Psoas muscle (tissue), 8 donors: ENCODE data around the gene KANK4. TPM values are rescaled to one million over a fixed set of nuclear protein-coding genes. Genes with fewer than 3 reads are reported as not detected.

Experiments
- ATAC-seq, 4 donors: fragments of 200-7000 bp; cut with Tn5 transposase; one replicate each; pipeline ENCODE4 v1.9.1; 2020; ENCODE audit warnings: moderate library complexity in 3 of 4, mild to moderate bottlenecking in 2 of 4
- DNase-seq, 2 donors: peaks; one replicate each; pipeline ENCODE4 v3.0.0-alpha.2; 2020
- H3K27ac ChIP-seq: fragments of 200-600 bp; one replicate; pipeline ENCODE4 v1.8.0; 2022
- H3K27me3 ChIP-seq, 3 donors: fragments of 200-600 bp in 1 of 3; one replicate each; pipeline versions ENCODE4 v1.6.1 to v1.8.0; 2013 to 2022; ENCODE audit warnings: low read length in 2 of 3, mild to moderate bottlenecking in 2 of 3, moderate library complexity in 1 of 3; ENCODE audit not compliant: insufficient read depth in 3 of 3
- H3K36me3 ChIP-seq, 2 donors: fragments of 200-600 bp in 1 of 2; one replicate each; pipeline versions ENCODE4 v1.6.1 to v1.8.0; 2013 to 2022; ENCODE audit warnings: low read depth in 1 of 2, mild to moderate bottlenecking in 1 of 2, moderate library complexity in 1 of 2; ENCODE audit not compliant: insufficient read depth in 1 of 2
- H3K4me1 ChIP-seq: fragments of 200-600 bp; one replicate; pipeline ENCODE4 v1.8.0; 2022
- H3K4me3 ChIP-seq: fragments of 200-600 bp; one replicate; pipeline ENCODE4 v1.8.0; 2022; ENCODE audit warnings: mild to moderate bottlenecking
- H3K9me3 ChIP-seq: fragments of 200-600 bp; one replicate; pipeline ENCODE4 v1.8.0; 2022
- WGBS, 3 donors: extraction: QIAGEN DNeasy Blood & Tissue Kit; methylation state at CpG; one replicate each; pipeline versions ENCODE4 v1.1.6 to v1.1.7; 2013; 5-methylcytosine and 5-hydroxymethylcytosine counted together
- intact Hi-C, 2 donors: fragments of 100-400 bp; cut with DNase I; formaldehyde crosslinking; loops; one replicate each; pipeline versions ENCODE4 v1.11.0 to v1.14.2; 2022
- polyA plus RNA-seq, 3 donors: library from polyadenylated mRNA; stranded (reverse); fragments of 200-250 nt; gene quantifications; one replicate each; pipeline ENCODE4 v1.2.3, GENCODE V29; 2013
- total RNA-seq, 4 donors: library from RNA; stranded (reverse); fragmentation: NEBNext Ultra II Directional in 2 of 4; extraction: Animal tissue kit (Norgen Biotek cat#: 25700) in 2 of 4; gene quantifications; one replicate each; pipeline versions ENCODE4 v1.2.1 to v1.2.4, GENCODE V29; 2021 to 2023
- TF ChIP-seq, protein P1 (sequence below): fragments of 200-600 bp; IDR thresholded peaks from one replicate; pipeline ENCODE4 v1.8.0; 2022; ENCODE audit warnings: antibody characterized with exemption
- donor health status: healthy with polysubstance abuse.
- donor health status: DM: no; HTN: no; CAD: no; lungs with moderate emphysema.
- donor health status: Bipolar disorder and iron deficiency.
- donor health status: healthy.
- donor health status: DM: yes; HTN: yes; CAD: no.
- donor health status: DM: no; HTN: no; CAD: no.
- donor health status: DM: no; HTN: no; CAD: no.
- donor health status: DM: yes; HTN: yes; CAD: no.

KANK4 gene
- total and polyA plus RNA-seq, 7 donors: 0.09 to 1.1 (median 0.17) TPM; not detected in 3

DNA sequence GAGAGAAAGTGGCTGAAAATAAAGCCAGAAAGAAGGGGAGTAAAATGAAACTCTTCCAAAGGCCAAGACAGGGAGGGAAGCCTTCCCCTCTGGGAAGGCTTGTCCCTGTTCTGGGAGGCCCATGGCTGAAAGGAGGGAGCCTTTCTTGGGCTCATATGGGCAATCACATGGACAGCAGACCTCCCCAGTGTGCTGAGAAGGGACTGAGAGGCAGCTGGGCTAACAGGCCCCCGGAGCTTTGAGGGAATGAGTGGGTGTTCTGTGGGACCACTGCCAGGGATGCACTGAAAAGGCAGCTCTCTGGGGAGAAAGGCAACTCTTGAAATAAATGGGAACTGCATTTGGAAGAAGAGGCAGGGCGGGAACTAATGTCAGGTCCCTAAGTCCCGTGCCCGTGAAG lies 39.1 kb downstream of the KANK4 start:
- peaks cover 0 to 13% (median 1%) of the 10 kb centered on the region in 3 donors for H3K27me3 ChIP-seq
- H3K36me3 ChIP-seq: no peaks in the 10 kb centered on the region
- TF ChIP-seq, protein P1, sequence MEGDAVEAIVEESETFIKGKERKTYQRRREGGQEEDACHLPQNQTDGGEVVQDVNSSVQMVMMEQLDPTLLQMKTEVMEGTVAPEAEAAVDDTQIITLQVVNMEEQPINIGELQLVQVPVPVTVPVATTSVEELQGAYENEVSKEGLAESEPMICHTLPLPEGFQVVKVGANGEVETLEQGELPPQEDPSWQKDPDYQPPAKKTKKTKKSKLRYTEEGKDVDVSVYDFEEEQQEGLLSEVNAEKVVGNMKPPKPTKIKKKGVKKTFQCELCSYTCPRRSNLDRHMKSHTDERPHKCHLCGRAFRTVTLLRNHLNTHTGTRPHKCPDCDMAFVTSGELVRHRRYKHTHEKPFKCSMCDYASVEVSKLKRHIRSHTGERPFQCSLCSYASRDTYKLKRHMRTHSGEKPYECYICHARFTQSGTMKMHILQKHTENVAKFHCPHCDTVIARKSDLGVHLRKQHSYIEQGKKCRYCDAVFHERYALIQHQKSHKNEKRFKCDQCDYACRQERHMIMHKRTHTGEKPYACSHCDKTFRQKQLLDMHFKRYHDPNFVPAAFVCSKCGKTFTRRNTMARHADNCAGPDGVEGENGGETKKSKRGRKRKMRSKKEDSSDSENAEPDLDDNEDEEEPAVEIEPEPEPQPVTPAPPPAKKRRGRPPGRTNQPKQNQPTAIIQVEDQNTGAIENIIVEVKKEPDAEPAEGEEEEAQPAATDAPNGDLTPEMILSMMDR: no peak
- 67 to 71% (median 69%) methylated on average over 4 of the region's 4 CpGs for WGBS, 3 donors
- H3K27ac ChIP-seq: no peak overlapping the region
- no peak for DNase-seq
- no peak overlapping the region for H3K4me3 ChIP-seq
- intact Hi-C loops: no loop called here
- H3K4me1 ChIP-seq: no peaks in the 10 kb centered on the region
- ATAC-seq: no peak
- H3K9me3 ChIP-seq: no peaks in the 10 kb centered on the region

DNA sequence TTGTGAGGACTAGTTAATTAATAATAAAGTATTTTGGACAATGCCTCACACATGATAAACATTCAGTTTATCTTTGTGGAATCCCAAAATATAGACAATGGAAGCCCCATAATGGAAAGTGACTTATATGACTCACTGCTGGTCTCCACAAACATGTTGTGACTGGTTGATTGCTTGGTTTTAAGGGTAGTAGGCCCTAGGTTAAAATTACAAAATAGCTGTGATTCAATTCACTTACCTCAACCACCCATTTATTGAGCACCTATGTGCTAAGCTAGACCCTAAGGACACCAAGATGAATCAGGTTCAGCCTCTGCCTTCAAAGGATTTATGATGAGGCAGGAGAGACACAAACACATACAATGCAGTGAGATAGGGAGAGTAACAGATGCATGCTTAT lies 42.4 kb downstream of the KANK4 start:
- TF ChIP-seq, protein P1: no peak
- ATAC-seq (no peak), DNase-seq (no peak)
- no peak overlapping the region for H3K4me3 ChIP-seq
- H3K36me3 ChIP-seq: no peaks in the 10 kb centered on the region
- H3K4me1 ChIP-seq: no peaks in the 10 kb centered on the region
- intact Hi-C loops: no loop called here
- H3K27me3 ChIP-seq: peaks cover 0 to 1% (median 0%) of the 10 kb centered on the region in 3 donors
- H3K9me3 ChIP-seq: no peaks in the 10 kb centered on the region
- H3K27ac ChIP-seq: no peak overlapping the region

DNA sequence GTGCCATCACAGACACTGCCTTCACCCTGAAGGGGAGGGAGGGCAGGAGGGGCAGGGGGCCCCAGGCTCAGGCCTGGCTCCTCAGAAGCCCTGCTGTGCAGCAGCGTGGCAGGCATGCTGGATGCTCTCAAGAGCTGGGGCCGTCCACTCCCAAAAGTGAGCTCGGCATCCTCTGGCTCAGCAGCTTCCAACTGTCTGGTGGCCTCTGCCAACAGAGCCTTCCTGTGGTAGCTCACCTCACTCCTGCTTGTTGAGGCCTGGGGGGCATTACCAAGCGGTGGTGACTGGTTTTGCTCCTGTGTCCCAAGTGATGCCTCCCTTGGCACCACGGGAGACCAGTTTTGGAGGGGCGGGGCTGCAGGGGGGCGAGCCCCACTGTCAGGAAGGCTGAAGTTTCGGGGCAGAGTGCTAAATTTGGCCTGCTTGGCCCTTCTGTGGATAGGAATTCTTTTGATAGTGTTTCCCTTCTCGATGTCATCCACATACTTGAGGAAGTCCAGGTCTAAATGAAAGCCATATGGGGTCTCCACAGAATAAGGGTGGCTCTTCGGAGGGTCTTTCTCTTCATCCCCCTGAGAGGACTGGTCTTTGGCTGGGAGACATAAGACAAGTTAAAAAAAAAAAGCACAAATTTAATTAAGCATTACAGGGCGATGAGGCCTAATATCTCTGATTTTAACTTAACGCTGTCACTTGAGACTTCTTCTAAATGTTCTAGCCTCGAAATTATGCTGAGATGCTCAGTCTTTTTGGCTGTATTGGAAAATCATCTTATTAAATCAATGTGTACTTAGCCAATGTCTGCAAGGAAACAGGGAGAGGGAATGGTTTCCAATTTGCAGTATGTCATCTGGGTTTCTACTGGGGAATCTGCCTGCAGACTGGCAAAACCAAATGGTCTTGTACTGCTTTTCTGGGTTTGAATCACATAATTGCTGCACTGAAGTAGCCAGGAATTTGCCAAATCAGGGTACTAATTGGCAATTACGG lies 44.4 kb downstream of the KANK4 start:
- intact Hi-C loops: no loop called here
- WGBS, 3 donors: 75 to 85% (median 83%) methylated on average over 14 of the region's 14 CpGs

DNA sequence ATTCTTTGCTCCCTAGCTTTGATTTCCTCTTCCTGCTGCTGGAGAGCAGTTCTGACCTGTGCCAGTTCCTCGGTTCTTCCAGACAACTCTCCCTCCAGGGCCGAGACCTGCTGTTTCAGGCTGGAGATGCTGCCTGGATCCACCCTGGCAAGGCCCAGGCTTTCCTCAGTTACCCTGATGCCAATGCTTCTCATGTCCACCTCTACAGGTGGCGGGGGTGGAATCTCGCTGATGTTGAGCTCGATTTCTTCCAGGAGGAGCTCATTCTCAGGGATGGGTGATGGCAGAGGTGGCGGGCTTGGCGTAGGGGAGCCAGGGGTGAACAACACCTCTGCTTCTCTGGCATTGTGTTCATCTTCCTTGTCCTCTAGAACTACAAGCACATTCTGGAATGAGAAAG lies 45.3 kb downstream of the KANK4 start:
- Histone ChIP-seq H3K27me3 (no peaks in the 10 kb centered on the region), H3K36me3 (no peaks in the 10 kb centered on the region), H3K4me1 (no peaks in the 10 kb centered on the region), H3K27ac (no peak overlapping the region), H3K9me3 (no peaks in the 10 kb centered on the region), H3K4me3 (no peak overlapping the region)
- ATAC-seq (no peak), DNase-seq (no peak)
- TF ChIP-seq, protein P1: no peak
- intact Hi-C loops: no loop called here
- 96 to 100% (median 97%) methylated on average over 7 of the region's 7 CpGs for WGBS, 3 donors

More for the DNA sequence above, 44.4 kb downstream of the KANK4 start:
- Histone ChIP-seq H3K4me3 (no peak overlapping the region), H3K36me3 (no peaks in the 10 kb centered on the region), H3K9me3 (no peaks in the 10 kb centered on the region), H3K4me1 (no peaks in the 10 kb centered on the region), H3K27ac (no peak overlapping the region), H3K27me3 (peaks cover 0 to 1% (median 0%) of the 10 kb centered on the region in 3 donors)
- TF ChIP-seq, protein P1: no peak
- ATAC-seq (no peak), DNase-seq (no peak)
